ENCODE results near the gene KIF24.

KIF24 gene

DNA sequence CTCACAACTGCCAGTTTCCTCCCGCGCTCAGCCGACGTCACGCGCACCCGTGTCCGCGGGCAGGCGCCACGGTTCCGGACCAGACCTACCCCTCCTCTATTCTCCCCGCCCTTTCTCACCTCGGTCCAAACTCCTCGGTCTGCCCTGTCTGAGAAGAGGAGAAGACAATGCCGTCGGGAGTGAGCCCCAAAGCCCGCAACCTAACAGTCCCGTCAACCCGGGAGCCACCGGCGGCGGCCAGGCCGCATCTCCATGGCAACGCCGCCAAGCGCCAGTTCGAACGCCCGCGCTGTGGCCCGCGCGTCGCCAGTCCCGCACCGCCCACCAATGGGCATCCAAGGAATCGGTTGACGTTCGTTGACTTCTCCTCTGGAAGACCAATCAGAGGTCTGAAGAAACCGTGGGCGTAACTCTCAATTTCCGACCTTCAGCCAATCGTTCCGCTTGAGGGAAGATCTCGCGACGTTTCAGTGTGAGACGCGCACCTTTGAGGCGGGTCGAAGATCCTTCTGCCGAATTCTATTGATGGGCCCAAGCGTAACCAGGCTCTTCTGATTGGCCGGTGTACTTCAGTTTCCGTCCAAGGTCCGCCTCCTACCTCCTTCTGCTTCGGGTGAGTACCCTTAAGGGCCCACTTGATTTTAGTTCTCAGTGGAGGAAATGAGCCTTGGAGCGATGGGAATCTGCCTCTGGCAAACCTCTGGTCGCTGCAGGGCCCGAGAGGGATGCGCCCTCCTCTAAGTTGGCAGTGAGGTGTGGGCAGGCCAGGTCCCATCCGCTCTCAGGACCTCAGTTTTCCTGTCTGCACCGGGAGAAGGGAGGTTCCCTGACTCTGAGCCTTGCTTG is at the start of gene KIF24, which contains the start of gene NUDT2 (continued):
- TF ChIP-seq ZNF600 (tag by site-specific recombination; IDR thresholded peaks at IDR 0.05) (peak; percentile 95), ZNF76 (tag by site-specific recombination; IDR thresholded peaks at IDR 0.05; ENCODE audit: borderline replicate concordance, low read depth) (peak; percentile 54; the same call in 1 of the 2 replicates), GLI2 (tag by site-specific recombination; IDR thresholded peaks at IDR 0.05; ENCODE audit: borderline replicate concordance, low read depth) (no peak), ZNF391 (tag by site-specific recombination; IDR thresholded peaks at IDR 0.05; ENCODE audit: borderline replicate concordance, low read depth) (peak; percentile 75; the same call in 1 of the 2 replicates), ZNF155 (tag by site-specific recombination; IDR thresholded peaks at IDR 0.05) (no peak), ZNF423 (tag by site-specific recombination; IDR thresholded peaks at IDR 0.05) (no peak), RBAK (tag by site-specific recombination; IDR thresholded peaks at IDR 0.05) (no peak), ZNF426 (tag by site-specific recombination; IDR thresholded peaks at IDR 0.05) (no peak), ZNF777 (tag by site-specific recombination; IDR thresholded peaks at IDR 0.05; ENCODE audit: borderline replicate concordance) (peak; percentile 74; the same call in 1 of the 2 replicates), ZNF843 (tag by site-specific recombination; IDR thresholded peaks at IDR 0.05) (no peak), ZNF324 (tag by site-specific recombination; IDR thresholded peaks at IDR 0.05) (peak; percentile 51; the same call in 1 of the 2 replicates), ZFHX2 (tag by site-specific recombination; conservative IDR thresholded peaks at IDR 0.05) (peak; percentile 86), BCL11A (tag by site-specific recombination; IDR thresholded peaks at IDR 0.05; ENCODE audit: low read depth) (no peak), ZNF555 (tag by site-specific recombination; conservative IDR thresholded peaks at IDR 0.05) (no peak), SP7 (tag by site-specific recombination; IDR thresholded peaks at IDR 0.05) (peak; percentile 63; the same call in 1 of the 2 replicates), ZIC2 (tag by site-specific recombination; IDR thresholded peaks at IDR 0.05) (no peak), ZNF660 (tag by site-specific recombination; IDR thresholded peaks at IDR 0.05) (0 out of 2 replicates have a peak, but pooled peaks have one; percentile 3), MYNN (tag by site-specific recombination; IDR thresholded peaks at IDR 0.05; ENCODE audit: borderline replicate concordance) (0 out of 2 replicates have a peak, but pooled peaks have one; percentile 44)
- TF ChIP-seq, protein P1, sequence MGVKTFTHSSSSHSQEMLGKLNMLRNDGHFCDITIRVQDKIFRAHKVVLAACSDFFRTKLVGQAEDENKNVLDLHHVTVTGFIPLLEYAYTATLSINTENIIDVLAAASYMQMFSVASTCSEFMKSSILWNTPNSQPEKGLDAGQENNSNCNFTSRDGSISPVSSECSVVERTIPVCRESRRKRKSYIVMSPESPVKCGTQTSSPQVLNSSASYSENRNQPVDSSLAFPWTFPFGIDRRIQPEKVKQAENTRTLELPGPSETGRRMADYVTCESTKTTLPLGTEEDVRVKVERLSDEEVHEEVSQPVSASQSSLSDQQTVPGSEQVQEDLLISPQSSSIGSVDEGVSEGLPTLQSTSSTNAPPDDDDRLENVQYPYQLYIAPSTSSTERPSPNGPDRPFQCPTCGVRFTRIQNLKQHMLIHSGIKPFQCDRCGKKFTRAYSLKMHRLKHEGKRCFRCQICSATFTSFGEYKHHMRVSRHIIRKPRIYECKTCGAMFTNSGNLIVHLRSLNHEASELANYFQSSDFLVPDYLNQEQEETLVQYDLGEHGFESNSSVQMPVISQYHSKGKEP (tag by site-specific recombination; IDR thresholded peaks at IDR 0.05): no peak
- TF ChIP-seq, protein P2, sequence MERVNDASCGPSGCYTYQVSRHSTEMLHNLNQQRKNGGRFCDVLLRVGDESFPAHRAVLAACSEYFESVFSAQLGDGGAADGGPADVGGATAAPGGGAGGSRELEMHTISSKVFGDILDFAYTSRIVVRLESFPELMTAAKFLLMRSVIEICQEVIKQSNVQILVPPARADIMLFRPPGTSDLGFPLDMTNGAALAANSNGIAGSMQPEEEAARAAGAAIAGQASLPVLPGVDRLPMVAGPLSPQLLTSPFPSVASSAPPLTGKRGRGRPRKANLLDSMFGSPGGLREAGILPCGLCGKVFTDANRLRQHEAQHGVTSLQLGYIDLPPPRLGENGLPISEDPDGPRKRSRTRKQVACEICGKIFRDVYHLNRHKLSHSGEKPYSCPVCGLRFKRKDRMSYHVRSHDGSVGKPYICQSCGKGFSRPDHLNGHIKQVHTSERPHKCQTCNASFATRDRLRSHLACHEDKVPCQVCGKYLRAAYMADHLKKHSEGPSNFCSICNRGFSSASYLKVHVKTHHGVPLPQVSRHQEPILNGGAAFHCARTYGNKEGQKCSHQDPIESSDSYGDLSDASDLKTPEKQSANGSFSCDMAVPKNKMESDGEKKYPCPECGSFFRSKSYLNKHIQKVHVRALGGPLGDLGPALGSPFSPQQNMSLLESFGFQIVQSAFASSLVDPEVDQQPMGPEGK (tag by site-specific recombination; IDR thresholded peaks at IDR 0.05): peak; percentile 68
- TF ChIP-seq, protein P3, sequence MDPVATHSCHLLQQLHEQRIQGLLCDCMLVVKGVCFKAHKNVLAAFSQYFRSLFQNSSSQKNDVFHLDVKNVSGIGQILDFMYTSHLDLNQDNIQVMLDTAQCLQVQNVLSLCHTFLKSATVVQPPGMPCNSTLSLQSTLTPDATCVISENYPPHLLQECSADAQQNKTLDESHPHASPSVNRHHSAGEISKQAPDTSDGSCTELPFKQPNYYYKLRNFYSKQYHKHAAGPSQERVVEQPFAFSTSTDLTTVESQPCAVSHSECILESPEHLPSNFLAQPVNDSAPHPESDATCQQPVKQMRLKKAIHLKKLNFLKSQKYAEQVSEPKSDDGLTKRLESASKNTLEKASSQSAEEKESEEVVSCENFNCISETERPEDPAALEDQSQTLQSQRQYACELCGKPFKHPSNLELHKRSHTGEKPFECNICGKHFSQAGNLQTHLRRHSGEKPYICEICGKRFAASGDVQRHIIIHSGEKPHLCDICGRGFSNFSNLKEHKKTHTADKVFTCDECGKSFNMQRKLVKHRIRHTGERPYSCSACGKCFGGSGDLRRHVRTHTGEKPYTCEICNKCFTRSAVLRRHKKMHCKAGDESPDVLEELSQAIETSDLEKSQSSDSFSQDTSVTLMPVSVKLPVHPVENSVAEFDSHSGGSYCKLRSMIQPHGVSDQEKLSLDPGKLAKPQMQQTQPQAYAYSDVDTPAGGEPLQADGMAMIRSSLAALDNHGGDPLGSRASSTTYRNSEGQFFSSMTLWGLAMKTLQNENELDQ (tag by site-specific recombination; IDR thresholded peaks at IDR 0.05; ENCODE audit: low read depth): no peak
- TF ChIP-seq, protein P4, sequence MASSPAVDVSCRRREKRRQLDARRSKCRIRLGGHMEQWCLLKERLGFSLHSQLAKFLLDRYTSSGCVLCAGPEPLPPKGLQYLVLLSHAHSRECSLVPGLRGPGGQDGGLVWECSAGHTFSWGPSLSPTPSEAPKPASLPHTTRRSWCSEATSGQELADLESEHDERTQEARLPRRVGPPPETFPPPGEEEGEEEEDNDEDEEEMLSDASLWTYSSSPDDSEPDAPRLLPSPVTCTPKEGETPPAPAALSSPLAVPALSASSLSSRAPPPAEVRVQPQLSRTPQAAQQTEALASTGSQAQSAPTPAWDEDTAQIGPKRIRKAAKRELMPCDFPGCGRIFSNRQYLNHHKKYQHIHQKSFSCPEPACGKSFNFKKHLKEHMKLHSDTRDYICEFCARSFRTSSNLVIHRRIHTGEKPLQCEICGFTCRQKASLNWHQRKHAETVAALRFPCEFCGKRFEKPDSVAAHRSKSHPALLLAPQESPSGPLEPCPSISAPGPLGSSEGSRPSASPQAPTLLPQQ (tag by site-specific recombination; IDR thresholded peaks at IDR 0.05): peak; percentile 81
- TF ChIP-seq, protein P5, sequence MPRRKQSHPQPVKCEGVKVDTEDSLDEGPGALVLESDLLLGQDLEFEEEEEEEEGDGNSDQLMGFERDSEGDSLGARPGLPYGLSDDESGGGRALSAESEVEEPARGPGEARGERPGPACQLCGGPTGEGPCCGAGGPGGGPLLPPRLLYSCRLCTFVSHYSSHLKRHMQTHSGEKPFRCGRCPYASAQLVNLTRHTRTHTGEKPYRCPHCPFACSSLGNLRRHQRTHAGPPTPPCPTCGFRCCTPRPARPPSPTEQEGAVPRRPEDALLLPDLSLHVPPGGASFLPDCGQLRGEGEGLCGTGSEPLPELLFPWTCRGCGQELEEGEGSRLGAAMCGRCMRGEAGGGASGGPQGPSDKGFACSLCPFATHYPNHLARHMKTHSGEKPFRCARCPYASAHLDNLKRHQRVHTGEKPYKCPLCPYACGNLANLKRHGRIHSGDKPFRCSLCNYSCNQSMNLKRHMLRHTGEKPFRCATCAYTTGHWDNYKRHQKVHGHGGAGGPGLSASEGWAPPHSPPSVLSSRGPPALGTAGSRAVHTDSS (tag by site-specific recombination; IDR thresholded peaks at IDR 0.05): no peak; the same call in 1 of the 2 replicates
- TF ChIP-seq, protein P6, sequence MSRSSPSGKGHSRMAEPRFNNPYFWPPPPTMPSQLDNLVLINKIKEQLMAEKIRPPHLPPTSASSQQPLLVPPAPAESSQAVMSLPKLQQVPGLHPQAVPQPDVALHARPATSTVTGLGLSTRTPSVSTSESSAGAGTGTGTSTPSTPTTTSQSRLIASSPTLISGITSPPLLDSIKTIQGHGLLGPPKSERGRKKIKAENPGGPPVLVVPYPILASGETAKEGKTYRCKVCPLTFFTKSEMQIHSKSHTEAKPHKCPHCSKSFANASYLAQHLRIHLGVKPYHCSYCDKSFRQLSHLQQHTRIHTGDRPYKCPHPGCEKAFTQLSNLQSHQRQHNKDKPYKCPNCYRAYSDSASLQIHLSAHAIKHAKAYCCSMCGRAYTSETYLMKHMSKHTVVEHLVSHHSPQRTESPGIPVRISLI (tag by site-specific recombination; IDR thresholded peaks at IDR 0.05): no peak
- TF ChIP-seq, protein P7, sequence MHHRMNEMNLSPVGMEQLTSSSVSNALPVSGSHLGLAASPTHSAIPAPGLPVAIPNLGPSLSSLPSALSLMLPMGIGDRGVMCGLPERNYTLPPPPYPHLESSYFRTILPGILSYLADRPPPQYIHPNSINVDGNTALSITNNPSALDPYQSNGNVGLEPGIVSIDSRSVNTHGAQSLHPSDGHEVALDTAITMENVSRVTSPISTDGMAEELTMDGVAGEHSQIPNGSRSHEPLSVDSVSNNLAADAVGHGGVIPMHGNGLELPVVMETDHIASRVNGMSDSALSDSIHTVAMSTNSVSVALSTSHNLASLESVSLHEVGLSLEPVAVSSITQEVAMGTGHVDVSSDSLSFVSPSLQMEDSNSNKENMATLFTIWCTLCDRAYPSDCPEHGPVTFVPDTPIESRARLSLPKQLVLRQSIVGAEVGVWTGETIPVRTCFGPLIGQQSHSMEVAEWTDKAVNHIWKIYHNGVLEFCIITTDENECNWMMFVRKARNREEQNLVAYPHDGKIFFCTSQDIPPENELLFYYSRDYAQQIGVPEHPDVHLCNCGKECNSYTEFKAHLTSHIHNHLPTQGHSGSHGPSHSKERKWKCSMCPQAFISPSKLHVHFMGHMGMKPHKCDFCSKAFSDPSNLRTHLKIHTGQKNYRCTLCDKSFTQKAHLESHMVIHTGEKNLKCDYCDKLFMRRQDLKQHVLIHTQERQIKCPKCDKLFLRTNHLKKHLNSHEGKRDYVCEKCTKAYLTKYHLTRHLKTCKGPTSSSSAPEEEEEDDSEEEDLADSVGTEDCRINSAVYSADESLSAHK (tag by site-specific recombination; IDR thresholded peaks at IDR 0.05): peak; percentile 15; the same call in 1 of the 2 replicates
